ENCODE measurements around the gene MAP2K3. TPM values are rescaled to one million over a fixed set of nuclear protein-coding genes. Genes with fewer than 3 reads are reported as not detected.

The MAP2K3 gene
- total RNA-seq, 3 donors from 2014 or later = 216 to 260 (median 253) TPM

DNA sequence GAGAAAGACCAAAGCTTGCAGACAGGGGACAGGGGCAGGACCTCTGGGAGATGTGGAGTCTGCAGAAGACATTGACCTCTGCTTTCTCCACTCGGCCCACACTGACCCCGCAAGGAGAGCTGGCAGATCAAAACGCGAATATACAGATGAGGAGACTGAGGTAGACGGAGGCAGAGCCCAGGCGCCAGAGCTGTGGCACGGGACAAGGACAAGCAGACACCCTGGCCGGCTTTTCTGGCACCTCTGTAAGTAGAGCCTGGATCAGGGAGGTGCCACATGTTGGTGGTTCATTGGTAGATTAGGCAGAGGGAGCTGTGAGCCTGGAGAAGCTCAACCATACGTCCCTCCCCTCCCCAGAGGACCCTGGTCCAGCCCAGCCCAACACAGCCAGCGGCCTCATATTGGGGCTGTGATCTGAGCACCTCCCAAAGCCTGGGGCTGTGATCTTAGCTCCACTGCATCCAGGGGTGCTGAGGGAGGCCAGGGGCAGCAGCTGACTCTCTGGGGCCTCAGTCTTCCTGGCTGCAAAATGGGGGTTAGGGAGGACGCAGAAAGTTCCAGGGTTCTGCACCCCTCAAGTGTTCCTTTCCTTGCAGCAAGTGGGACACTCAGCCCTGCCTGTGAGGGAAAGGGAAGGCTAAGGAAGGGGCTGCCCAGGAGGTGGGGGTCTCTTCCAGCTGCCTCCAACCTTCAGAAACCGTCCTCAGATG lies 35.3 kb upstream of the MAP2K3 start:
- Mint-ChIP-seq H3K4me3 (no peak overlapping the region), H3K36me3 (ENCODE audit: insufficient read depth) (no peaks in the 10 kb centered on the region), H3K4me1 (ENCODE audit: low read depth) (peaks cover 40% of the 10 kb centered on the region), H3K27me3 (ENCODE audit: low read depth) (no peaks in the 10 kb centered on the region), H3K9me3 (no peaks in the 10 kb centered on the region)
- ATAC-seq (no peak), DNase-seq (no peak)

DNA sequence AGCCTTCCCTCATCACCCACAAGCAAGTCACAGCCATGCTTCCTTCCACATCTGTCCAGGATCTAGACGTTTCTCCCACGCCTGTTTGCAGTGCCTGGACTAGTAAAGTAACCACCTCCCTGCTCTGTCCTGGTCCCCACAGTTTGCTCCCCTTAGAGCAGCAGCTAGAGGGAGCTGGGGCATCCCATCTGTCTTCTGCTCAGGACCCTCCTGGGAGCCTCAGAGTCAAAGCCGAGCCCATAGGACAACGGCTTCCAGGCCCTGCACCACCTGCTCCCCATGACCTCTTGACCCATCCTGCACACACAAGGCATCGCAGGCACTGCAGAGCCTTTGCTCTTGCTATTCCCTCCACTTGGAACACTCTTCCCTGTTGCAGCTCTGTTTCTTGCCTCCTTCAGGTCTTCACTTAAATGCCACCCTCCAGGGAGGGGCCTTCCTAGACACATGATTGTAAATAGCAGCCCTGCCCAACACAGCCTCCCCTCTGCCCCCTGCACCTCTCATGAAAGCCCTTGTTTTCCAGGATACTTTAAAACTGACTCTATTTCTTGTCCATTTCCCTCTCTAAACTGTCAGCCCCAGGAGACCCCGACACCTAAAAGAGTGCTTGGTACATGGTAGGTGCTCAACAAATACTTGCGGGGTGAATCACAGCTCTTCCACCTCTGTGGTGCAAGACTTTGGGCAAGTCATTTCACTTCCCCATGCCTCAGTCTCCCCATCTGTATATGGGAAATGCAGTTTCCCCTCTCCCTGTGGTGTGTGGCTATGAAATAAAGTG lies 34.4 kb upstream of the MAP2K3 start:
- no peaks in the 10 kb centered on the region for H3K36me3 Mint-ChIP-seq (ENCODE audit: insufficient read depth)
- peaks cover 40% of the 10 kb centered on the region for H3K4me1 Mint-ChIP-seq (ENCODE audit: low read depth)
- no peaks in the 10 kb centered on the region for H3K9me3 Mint-ChIP-seq
- ATAC-seq = no peak
- no peak overlapping the region for H3K4me3 Mint-ChIP-seq
- DNase-seq = no peak
- no peaks in the 10 kb centered on the region for H3K27me3 Mint-ChIP-seq (ENCODE audit: low read depth)

DNA sequence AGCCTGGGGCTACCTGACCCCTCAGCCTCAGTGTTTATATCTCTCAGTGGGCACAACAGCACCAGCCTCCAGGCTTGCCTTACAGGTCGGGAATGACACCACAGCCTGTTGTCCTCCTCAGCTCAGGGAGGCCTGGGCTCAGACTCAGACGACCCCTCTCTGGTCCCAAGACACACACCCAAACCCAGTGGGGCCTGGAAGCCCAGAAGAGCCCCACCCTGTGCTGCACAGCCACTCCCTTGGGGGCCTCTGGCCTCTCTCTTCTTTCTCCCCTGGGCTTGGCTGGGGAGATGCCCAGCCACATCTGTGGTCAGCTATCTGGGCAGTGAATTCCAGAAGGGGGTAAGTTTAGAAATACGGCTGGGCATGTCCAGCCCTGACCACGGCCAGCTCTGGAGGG lies 33.7 kb upstream of the MAP2K3 start:
- no peak overlapping the region for H3K4me3 Mint-ChIP-seq
- ATAC-seq = no peak
- no peaks in the 10 kb centered on the region for H3K27me3 Mint-ChIP-seq (ENCODE audit: low read depth)
- H3K9me3 Mint-ChIP-seq = no peaks in the 10 kb centered on the region
- peaks cover 35% of the 10 kb centered on the region for H3K4me1 Mint-ChIP-seq (ENCODE audit: low read depth)
- DNase-seq = no peak
- H3K36me3 Mint-ChIP-seq (ENCODE audit: insufficient read depth) = no peaks in the 10 kb centered on the region

DNA sequence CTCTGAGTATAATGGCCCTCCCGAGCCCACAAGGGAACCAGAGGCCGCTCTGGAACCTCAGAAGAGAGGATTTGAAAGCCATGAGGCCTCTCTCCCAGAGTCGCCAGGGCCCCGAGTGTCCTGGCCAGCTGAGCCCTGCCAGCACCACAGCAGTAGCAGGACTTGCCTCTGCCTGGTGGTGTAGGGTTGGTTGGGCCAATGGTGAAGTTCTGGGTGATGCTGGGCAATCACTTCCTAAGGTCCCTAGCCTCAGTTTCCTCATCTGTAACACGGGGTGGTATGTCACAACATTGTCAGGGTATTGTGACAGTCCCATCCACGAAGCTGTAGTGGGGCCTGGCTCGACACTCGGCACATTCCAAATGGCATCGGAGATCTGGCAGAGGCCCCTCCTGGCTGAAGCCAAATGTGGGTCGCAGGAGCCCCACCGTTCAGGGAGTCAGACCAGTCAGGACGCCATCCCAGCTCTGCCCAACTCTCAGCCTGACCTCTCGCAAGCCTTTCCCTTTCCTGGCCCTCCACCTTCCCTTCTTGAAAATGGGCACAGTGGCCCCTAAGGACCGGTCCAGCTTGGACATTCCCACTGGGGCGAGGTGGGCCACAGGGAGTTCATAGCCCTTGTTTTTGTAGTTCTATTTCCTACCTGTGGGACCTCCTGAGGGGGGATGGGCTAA lies 33.0 kb upstream of the MAP2K3 start:
- DNase-seq (no peak), ATAC-seq (no peak)
- peak overlapping the region; percentile 26 for H3K4me3 Mint-ChIP-seq
- H3K27me3 Mint-ChIP-seq (ENCODE audit: low read depth) = no peaks in the 10 kb centered on the region
- H3K4me1 Mint-ChIP-seq (ENCODE audit: low read depth) = peaks cover 34% of the 10 kb centered on the region
- H3K36me3 Mint-ChIP-seq (ENCODE audit: insufficient read depth) = no peaks in the 10 kb centered on the region
- H3K9me3 Mint-ChIP-seq = no peaks in the 10 kb centered on the region

DNA sequence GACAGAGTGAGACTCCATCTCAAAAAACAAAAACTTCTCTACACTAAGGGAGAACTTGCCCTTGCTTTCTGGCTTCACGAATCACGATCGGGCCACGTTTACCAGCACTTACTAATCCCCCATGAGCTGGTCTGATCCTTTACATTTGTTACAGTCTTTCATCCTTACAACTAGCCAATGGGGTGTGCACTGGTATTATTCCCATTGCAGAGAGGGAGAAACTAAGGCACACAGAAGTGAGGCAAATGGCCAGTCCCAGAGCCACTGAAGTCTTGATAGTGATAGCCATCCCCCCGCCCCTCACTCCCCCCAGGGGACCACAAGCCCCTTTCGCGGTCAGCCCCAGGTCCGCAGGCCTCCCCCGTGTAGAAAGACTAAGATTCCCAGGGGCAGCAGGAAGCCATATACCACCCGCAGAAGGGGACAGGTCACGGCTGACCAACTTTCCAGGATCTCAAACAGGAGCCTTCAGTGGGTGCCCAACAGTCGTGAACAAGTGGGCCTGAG lies 32.2 kb upstream of the MAP2K3 start:
- Mint-ChIP-seq H3K27me3 (ENCODE audit: low read depth) (no peaks in the 10 kb centered on the region), H3K36me3 (ENCODE audit: insufficient read depth) (no peaks in the 10 kb centered on the region), H3K4me3 (peak overlapping the region; percentile 82), H3K4me1 (ENCODE audit: low read depth) (peaks cover 34% of the 10 kb centered on the region), H3K9me3 (no peaks in the 10 kb centered on the region)
- DNase-seq (no peak), ATAC-seq (no peak)

DNA sequence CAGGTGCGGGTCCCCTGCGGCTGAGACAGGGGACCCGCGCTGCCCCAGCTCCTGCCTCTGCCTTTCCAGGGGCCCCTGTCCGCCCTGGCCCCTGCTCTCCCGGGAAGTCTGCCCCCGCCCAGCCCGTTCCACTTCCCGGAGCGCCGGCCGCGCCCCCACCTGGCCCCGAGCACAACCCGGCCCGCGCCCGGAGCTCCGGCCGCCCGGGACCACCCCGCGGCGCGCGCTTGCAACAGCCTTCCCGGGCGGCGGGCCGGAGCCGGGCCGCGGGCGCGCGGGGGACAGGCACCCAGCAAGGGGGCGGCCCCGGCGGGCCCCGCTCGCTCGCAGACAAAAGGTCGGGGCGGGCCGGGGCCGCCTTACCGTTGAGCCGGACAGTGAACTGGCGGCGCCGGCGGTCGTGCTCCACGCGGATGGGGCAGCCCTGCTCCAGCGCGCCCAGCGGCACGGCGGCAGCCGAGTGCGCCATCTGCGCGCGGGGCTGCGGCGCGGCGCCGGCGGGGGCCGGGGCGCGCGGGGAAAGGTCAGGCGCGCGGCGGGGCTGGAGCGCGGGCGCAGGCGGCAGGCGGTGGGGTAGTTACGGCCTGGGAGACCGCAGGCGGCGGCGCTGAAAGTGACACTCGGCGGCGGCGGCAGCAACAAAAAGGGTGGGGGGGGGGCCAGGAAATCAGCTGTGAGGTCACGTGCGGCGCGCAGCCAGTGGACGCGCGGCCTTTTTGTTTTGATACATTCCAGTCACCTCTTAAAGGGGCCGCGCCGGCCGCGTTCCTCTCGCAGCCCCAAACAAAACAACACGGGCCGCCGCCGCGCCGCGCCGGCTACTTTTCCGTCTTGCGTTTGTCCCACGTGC lies 31.5 kb upstream of the MAP2K3 start, which contains the start of gene NATD1:
NATD1 (minus strand) TSS at position 615 of the 850 bp plus-strand sequence; CDS start at position 469, 146 bp downstream.
- DNase-seq = peak; percentile 67
- H3K4me1 Mint-ChIP-seq (ENCODE audit: low read depth) = peaks cover 37% of the 10 kb centered on the region
- ATAC-seq = peak; percentile 87
- no peaks in the 10 kb centered on the region for H3K27me3 Mint-ChIP-seq (ENCODE audit: low read depth)
- H3K9me3 Mint-ChIP-seq = no peaks in the 10 kb centered on the region
- no peaks in the 10 kb centered on the region for H3K36me3 Mint-ChIP-seq (ENCODE audit: insufficient read depth)
- H3K4me3 Mint-ChIP-seq = peak within 1 kb of the TSS; percentile 87

DNA sequence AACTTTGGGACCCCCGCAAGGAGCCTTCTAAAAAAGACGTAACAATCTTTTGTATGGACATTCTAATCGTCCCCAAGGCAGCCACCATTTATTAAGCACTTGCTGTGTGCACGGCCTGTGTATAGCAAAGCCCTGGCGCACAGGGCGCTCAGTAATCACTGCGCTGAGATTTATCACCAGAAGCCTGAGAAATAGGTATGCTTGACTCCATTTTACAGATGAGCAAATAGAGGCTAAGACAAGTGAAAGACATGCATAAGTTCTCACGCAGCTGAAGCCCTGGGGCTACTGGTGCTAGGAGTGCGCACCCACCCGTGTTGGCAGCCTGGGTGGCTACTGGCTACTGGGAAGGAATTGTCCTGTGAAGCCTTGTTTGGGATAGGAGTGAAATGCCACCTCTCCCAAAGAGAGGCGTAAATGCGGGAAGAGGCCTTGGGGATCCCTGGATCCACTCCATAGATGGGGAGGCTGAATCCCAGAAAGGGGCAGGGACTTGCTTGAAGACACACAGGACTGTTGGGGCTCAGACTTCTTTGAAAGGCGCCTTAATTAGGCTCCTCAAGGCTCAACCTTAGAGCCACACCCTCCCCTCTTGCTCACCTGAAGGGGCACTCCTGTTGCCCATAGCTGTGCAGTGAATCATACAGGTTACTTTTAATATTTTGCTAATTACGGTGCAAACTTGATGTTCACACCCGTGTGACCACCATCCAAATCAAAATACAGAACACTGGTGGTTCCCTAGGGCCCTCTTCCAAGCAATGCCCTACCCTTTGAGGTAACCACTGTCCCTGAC lies 30.7 kb upstream of the MAP2K3 start:
- H3K36me3 Mint-ChIP-seq (ENCODE audit: insufficient read depth) = no peaks in the 10 kb centered on the region
- peak; percentile 6 to 9 for ATAC-seq

DNA sequence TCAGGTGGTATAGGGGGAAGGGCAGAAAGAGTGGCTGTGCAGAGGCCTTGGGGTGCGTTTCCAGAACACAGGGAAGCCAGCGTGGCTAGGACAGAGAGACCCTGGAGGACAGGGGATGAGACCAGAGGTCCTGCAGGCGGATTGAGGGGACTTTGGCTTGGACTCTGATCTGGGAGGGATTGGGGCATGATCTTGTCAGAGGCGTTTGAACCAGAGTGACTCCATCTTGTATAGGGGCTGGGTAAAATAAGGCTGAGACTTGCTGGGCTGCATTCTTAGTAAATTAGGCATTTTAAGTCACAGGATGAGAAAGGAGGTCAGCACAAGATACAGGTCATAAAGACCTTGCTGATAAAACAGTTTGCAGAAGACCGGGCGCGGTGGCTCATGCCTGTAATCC lies 25.9 kb upstream of the MAP2K3 start:
- Mint-ChIP-seq H3K4me3 (no peak overlapping the region), H3K27me3 (ENCODE audit: low read depth) (no peaks in the 10 kb centered on the region), H3K4me1 (ENCODE audit: low read depth) (peaks cover 14% of the 10 kb centered on the region), H3K9me3 (no peaks in the 10 kb centered on the region), H3K36me3 (ENCODE audit: insufficient read depth) (no peaks in the 10 kb centered on the region)
- DNase-seq (no peak), ATAC-seq (no peak)

More for the DNA sequence above, 30.7 kb upstream of the MAP2K3 start:
- peak overlapping the region; percentile 87 for H3K4me3 Mint-ChIP-seq
- peaks cover 41% of the 10 kb centered on the region for H3K4me1 Mint-ChIP-seq (ENCODE audit: low read depth)
- no peaks in the 10 kb centered on the region for H3K9me3 Mint-ChIP-seq
- DNase-seq = no peak
- H3K27me3 Mint-ChIP-seq (ENCODE audit: low read depth) = no peaks in the 10 kb centered on the region

DNA sequence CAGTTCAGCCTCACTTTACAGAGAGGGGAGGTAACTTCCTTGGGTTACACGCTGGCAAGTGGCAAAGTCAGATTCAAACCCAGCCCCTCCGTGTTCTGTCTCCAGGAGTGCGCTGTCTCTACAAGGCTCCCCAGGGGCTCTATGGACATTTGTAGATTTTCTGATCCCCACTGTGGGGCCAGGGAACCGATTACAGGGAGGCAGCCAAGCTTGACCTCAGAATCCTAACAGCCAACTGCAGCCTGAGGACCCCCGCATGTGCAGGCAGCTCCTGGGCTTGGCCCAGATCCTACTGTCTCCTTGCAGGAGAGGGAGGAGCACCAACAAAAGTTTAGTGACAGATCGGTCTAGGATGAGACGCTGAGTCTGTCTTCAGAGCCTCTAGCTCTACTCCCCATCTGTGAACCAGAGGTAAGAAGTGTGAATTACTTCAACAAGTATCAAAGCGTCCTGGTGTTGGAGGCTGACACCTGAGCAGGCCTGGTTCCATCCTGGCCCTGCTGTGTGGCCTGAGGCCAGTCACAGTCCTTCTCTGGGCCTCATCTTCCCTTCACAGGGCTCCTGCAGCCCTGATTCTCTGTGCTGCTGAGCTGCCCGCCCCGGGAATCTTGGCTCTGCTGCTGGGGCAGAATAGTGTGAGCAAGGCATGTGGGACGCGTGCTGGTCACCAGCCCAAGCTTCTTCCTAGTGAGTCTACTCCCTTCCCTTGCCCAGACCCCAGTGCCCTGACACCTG lies 22.1 kb upstream of the MAP2K3 start:
- Mint-ChIP-seq H3K4me1 (ENCODE audit: low read depth) (peaks cover 11% of the 10 kb centered on the region), H3K36me3 (ENCODE audit: insufficient read depth) (no peaks in the 10 kb centered on the region), H3K27me3 (ENCODE audit: low read depth) (no peaks in the 10 kb centered on the region), H3K4me3 (no peak overlapping the region), H3K9me3 (no peaks in the 10 kb centered on the region)
- ATAC-seq (no peak), DNase-seq (no peak)

DNA sequence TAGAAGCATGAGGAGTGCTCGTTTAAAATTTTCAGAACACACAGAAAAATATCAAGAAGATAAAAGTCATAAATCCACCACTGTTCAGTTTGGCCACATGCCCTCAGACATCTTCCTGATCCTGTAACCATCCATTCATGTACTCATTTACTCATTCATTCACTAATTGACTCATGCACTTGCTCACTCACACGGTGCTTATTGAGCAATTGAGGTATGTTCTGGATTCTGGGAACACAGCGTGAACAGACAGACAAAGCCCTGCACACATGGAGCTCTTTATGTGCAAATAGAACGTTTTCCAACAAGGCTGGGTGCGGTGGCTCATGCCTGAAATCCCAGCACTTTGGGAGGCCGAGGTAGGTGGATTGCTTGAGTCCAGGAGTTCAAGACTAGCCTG lies 21.1 kb upstream of the MAP2K3 start:
- Mint-ChIP-seq H3K27me3 (ENCODE audit: low read depth) (no peaks in the 10 kb centered on the region), H3K9me3 (no peaks in the 10 kb centered on the region), H3K4me3 (no peak overlapping the region), H3K36me3 (ENCODE audit: insufficient read depth) (no peaks in the 10 kb centered on the region), H3K4me1 (ENCODE audit: low read depth) (peaks cover 17% of the 10 kb centered on the region)
- ATAC-seq = peak in 1 of 2 donors; percentile 43
- no peak for DNase-seq

DNA sequence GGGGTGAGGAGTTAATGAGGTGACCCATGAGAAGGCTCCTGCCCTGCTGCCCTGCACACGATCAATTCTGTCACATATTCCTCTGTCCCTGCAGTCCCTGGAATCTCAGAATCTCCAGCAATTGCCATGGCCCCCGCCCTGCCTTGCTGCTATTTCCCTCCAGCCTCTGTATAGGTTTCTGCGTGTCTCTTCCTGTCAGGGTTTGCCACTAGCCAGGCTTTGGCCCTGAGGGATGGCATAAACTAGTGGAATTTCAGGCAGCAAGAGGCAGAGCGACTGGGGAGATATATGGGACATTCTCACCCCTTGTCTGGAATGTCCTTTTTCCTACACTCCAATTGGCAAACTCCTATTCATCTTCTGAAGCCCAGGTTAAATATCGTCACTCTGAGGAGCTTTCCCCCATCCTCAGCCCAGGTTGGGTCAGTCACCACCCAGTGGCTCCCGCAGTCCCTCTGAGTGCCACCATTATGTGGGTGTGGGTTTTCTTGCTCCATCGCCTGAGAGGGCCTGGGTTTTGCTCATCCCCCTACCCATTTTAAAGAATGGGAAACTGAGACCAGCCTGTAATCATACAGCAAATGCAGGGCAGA lies 15.8 kb upstream of the MAP2K3 start:
- Mint-ChIP-seq H3K4me1 (ENCODE audit: low read depth) (peaks cover 25% of the 10 kb centered on the region), H3K9me3 (no peaks in the 10 kb centered on the region), H3K4me3 (no peak overlapping the region), H3K27me3 (ENCODE audit: low read depth) (no peaks in the 10 kb centered on the region), H3K36me3 (ENCODE audit: insufficient read depth) (no peaks in the 10 kb centered on the region)
- DNase-seq (no peak), ATAC-seq (no peak)

DNA sequence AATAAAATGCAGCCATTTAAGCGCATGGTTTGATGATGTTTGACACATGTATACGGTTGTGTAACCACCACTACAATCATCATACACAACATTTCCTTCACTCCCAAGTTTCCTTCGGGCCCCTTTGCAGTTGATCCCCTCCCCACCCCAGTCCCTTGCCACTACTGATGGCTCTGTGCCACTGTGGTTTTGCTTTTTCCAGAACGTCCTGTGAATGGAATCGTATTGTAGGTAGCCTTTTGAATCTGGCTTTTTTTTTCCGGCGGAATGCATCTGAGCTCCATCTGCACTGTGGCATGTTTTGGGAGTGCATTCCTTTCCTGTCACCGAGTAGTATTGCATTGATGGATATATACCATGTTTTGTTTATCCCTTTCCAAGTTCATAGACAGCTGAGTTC lies 15.1 kb upstream of the MAP2K3 start:
- H3K27me3 Mint-ChIP-seq (ENCODE audit: low read depth) = no peaks in the 10 kb centered on the region

More for the DNA sequence above, 15.1 kb upstream of the MAP2K3 start:
- H3K4me1 Mint-ChIP-seq (ENCODE audit: low read depth) = peaks cover 25% of the 10 kb centered on the region
- H3K4me3 Mint-ChIP-seq = no peak overlapping the region
- no peak for ATAC-seq
- DNase-seq = no peak
- H3K9me3 Mint-ChIP-seq = no peaks in the 10 kb centered on the region
- no peaks in the 10 kb centered on the region for H3K36me3 Mint-ChIP-seq (ENCODE audit: insufficient read depth)

Measured in activated T-cell treated with anti-CD3 and anti-CD28 coated beads, Interleukin-2, amount 50 U/mL, for 4 hours (primary cell).